ENCODE measurements around the gene PSKH1.
"Not testable (repeated sequence)": the region's sequence is repeated elsewhere in the genome, so short reads cannot be mapped to it uniquely, and the experiment has no call there.

PSKH1 gene

GRCh38 chr16:67886387-67886786 is 6.7 kb upstream of the PSKH1 start:
- DNase-seq (ENCODE audit: low read depth in 2 of 2), result no peak

GRCh38 chr16:67888331-67888730 is 4.7 kb upstream of the PSKH1 start:
- no peak for DNase-seq (ENCODE audit: low read depth in 2 of 2)

GRCh38 chr16:67892375-67892774 is 679 bp upstream of the PSKH1 start:
- DNase-seq (ENCODE audit: low read depth in 2 of 2), result no peak

- DNase-seq (ENCODE audit: low read depth in 2 of 2), result no peak
Measured at GRCh38 chr16:67893743-67894399, 817 bp downstream of the PSKH1 start.

GRCh38 chr16:67897231-67897630 is 4.2 kb downstream of the PSKH1 start:
- no peak for DNase-seq (ENCODE audit: low read depth in 2 of 2)

- no peak for DNase-seq (ENCODE audit: low read depth in 2 of 2)
Measured at GRCh38 chr16:67901734-67902133, 8.7 kb downstream of the PSKH1 start.

GRCh38 chr16:67902831-67903230 is 9.8 kb downstream of the PSKH1 start:
- DNase-seq (ENCODE audit: low read depth in 2 of 2), result no peak

- DNase-seq (ENCODE audit: low read depth in 2 of 2), result no peak
Measured at GRCh38 chr16:67907397-67908180, 14.5 kb downstream of the PSKH1 start.

GRCh38 chr16:67909056-67909742 is 16.1 kb downstream of the PSKH1 start:
- DNase-seq (ENCODE audit: low read depth in 2 of 2), result no peak

GRCh38 chr16:67910158-67910557 is 17.1 kb downstream of the PSKH1 start:
- DNase-seq (ENCODE audit: low read depth in 2 of 2), result no peak

- DNase-seq (ENCODE audit: low read depth in 2 of 2), result no peak
Measured at GRCh38 chr16:67914758-67915495, 21.9 kb downstream of the PSKH1 start.

GRCh38 chr16:67915496-67915769 is 22.4 kb downstream of the PSKH1 start:
- DNase-seq (ENCODE audit: low read depth in 2 of 2), result not testable (repeated sequence)

GRCh38 chr16:67915831-67916723 is 23.0 kb downstream of the PSKH1 start:
- DNase-seq (ENCODE audit: low read depth in 2 of 2), result no peak

- DNase-seq (ENCODE audit: low read depth in 2 of 2), result no peak
Measured at GRCh38 chr16:67917140-67917851, 24.2 kb downstream of the PSKH1 start.

- peak in 1 of 2 donors; percentile 14 for DNase-seq (ENCODE audit: low read depth in 2 of 2)
Measured at GRCh38 chr16:67917852-67918236, 24.8 kb downstream of the PSKH1 start.

- no peak for DNase-seq (ENCODE audit: low read depth in 2 of 2)
Measured at GRCh38 chr16:67919622-67920221, 26.7 kb downstream of the PSKH1 start.

GRCh38 chr16:67922221-67922620 is 29.2 kb downstream of the PSKH1 start:
- no peak for DNase-seq (ENCODE audit: low read depth in 2 of 2)

- DNase-seq (ENCODE audit: low read depth in 2 of 2), result no peak
Measured at GRCh38 chr16:67922740-67923139, 29.7 kb downstream of the PSKH1 start.

- no peak for DNase-seq (ENCODE audit: low read depth in 2 of 2)
Measured at GRCh38 chr16:67923414-67924116, 30.5 kb downstream of the PSKH1 start.
